HCT116 (cell line): ENCODE results near the gene LEKR1. TPM values are rescaled to one million over a fixed set of nuclear protein-coding genes. Genes with fewer than 3 reads are reported as not detected.
A peak's percentile ranks its signal among the peaks of the same experiment; 100 is the strongest.

ENCODE experiments used
- ATAC-seq: fragments of 200-7000 bp; cut with Tn5 transposase; 2 replicates; pipeline ENCODE4 v1.9.1; 2020; ENCODE audit warnings: mild to moderate bottlenecking, moderate library complexity
- BruUV-seq: library from RNA; stranded (reverse); fragments of 400-500 nt; replicated peaks from 2 replicates; lab custom pipeline; 2021; lab: Mats Ljungman, UMichigan
- CTCF ChIA-PET: fragments of 300-600 bp; sonication (Branson Sonifier 250); formaldehyde crosslinking; loops from one replicate; lab custom pipeline; 2021; ENCODE audit warnings: antibody characterized with exemption; lab: Charles Lee
- POLR2A ChIA-PET: fragments of 300-600, 350-600 bp; sonication (Branson Sonifier 250); formaldehyde crosslinking; loops from one replicate; lab custom pipeline; 2021; ENCODE audit warnings: antibody characterized with exemption; lab: Charles Lee
- RAD21 ChIA-PET, 2 experiments: fragments of 300-600 bp; sonication (Branson Sonifier 250); formaldehyde crosslinking; loops; one replicate each; lab custom pipeline; 2023; ENCODE audit warnings: low total read pairs in 2 of 2; ENCODE audit not compliant: uncharacterized antibody in 2 of 2, unreplicated experiment in 2 of 2, low non-redundant PET in 1 of 2; lab: Charles Lee
- DNase-seq: peaks from one replicate; pipeline ENCODE4 v3.0.0-alpha.2; 2010; ENCODE audit warnings: low read depth, low spot score
- H2AFZ ChIP-seq: fragments of 200-600 bp; shearing (Covaris generic), sonication (generic); 2 replicates; pipeline ENCODE4 v1.6.1; 2017; ENCODE audit warnings: low read depth, mixed run types, mixed read lengths, antibody characterized with exemption, low read length; ENCODE audit not compliant: poor library complexity, severe bottlenecking
- H3K27ac ChIP-seq: 2 replicates; pipeline ENCODE4 v1.5.1; 2012; ENCODE audit warnings: low read depth, low read length
- H3K27me3 ChIP-seq: fragments of 200-600 bp; sonication (generic); 2 replicates; pipeline ENCODE4 v1.6.1; 2016; ENCODE audit warnings: mixed run types, low read length, mixed read lengths; ENCODE audit not compliant: insufficient read depth
- H3K36me3 ChIP-seq, 2 experiments: fragments of 200-500 bp in 1 of 2; fragments of 200-600 bp in 1 of 2; sonication (Bioruptor generic) in 1 of 2; sonication (generic) in 1 of 2; 2 replicates each; pipeline versions ENCODE4 v1.5.1 to v1.6.1; 2014 to 2016; ENCODE audit warnings: low read length in 2 of 2, inconsistent platforms in 1 of 2, mixed read lengths in 1 of 2, mixed run types in 1 of 2; ENCODE audit not compliant: insufficient read depth in 2 of 2, control insufficient read depth in 1 of 2
- H3K4me1 ChIP-seq, 2 experiments: fragments of 200-600 bp in 1 of 2; sonication (generic) in 1 of 2; 2 replicates each; pipeline versions ENCODE4 v1.5.1 to v1.6.1; 2012 to 2017; ENCODE audit warnings: low read length in 2 of 2, inconsistent platforms in 1 of 2, mild to moderate bottlenecking in 1 of 2, mixed read lengths in 1 of 2, mixed run types in 1 of 2, moderate library complexity in 1 of 2; ENCODE audit not compliant: insufficient read depth in 2 of 2, control insufficient read depth in 1 of 2
- H3K4me2 ChIP-seq: fragments of 200-600 bp; sonication (generic); 2 replicates; pipeline ENCODE4 v1.6.1; 2017; ENCODE audit warnings: mixed run types, low read length, mixed read lengths
- H3K4me3 ChIP-seq, 2 experiments: fragments of 200-600 bp in 1 of 2; sonication (generic) in 1 of 2; replicated peaks in 1 of 2; 2 replicates each; pipeline ENCODE4 v1.5.1; 2011 to 2016; ENCODE audit warnings: low read length in 2 of 2, control low read depth in 1 of 2, low read depth in 1 of 2, mild to moderate bottlenecking in 1 of 2, mixed read lengths in 1 of 2, mixed run types in 1 of 2
- H3K79me2 ChIP-seq: fragments of 200-600 bp; sonication (generic); 2 replicates; pipeline ENCODE4 v1.6.1; 2017; ENCODE audit warnings: mild to moderate bottlenecking, mixed run types, low read length, moderate library complexity, mixed read lengths; ENCODE audit not compliant: insufficient read depth
- H3K9ac ChIP-seq: fragments of 200-600 bp; sonication (generic); 2 replicates; pipeline ENCODE4 v1.6.1; 2016; ENCODE audit warnings: low read length, mixed read lengths
- H3K9me2 ChIP-seq: fragments of 200-600 bp; sonication (generic), shearing (Covaris generic); 2 replicates; pipeline ENCODE4 v1.6.1; 2017; ENCODE audit warnings: mixed run types, mild to moderate bottlenecking, moderate library complexity; ENCODE audit not compliant: insufficient read depth
- H3K9me3 ChIP-seq, 2 experiments: fragments of 200-500 bp in 1 of 2; fragments of 200-600 bp in 1 of 2; sonication (Bioruptor generic) in 1 of 2; sonication (generic) in 1 of 2; 2 replicates each; pipeline ENCODE4 v1.6.1; 2014 to 2017; ENCODE audit warnings: low read length in 2 of 2, mixed read lengths in 2 of 2, inconsistent platforms in 1 of 2, low read depth in 1 of 2, mild to moderate bottlenecking in 1 of 2, mixed run types in 1 of 2, moderate library complexity in 1 of 2; ENCODE audit not compliant: control insufficient read depth in 1 of 2, insufficient read depth in 1 of 2
- H4K20me1 ChIP-seq: fragments of 200-600 bp; sonication (generic), shearing (Covaris generic); 2 replicates; pipeline ENCODE4 v1.6.1; 2017; ENCODE audit warnings: mixed run types, mild to moderate bottlenecking, moderate library complexity; ENCODE audit not compliant: insufficient read depth
- CBX3 ChIP-seq: IDR thresholded peaks from 2 replicates; pipeline ENCODE4 v1.6.1; 2012; ENCODE audit warnings: low read depth
- CEBPB ChIP-seq: IDR thresholded peaks from 2 replicates; pipeline ENCODE4 v1.6.1; 2012; ENCODE audit warnings: low read depth
- CTCF ChIP-seq, 3 experiments: fragments of 200-600 bp in 1 of 3; sonication (generic) in 1 of 3; IDR thresholded peaks in 2 of 3; conservative IDR thresholded peaks in 1 of 3; 2 replicates each; pipeline ENCODE4 v1.5.1; 2012 to 2017; ENCODE audit warnings: low read depth in 2 of 3, low read length in 2 of 3, antibody characterized with exemption in 1 of 3, borderline replicate concordance in 1 of 3, control low read depth in 1 of 3, mild to moderate bottlenecking in 1 of 3, mixed read lengths in 1 of 3, mixed run types in 1 of 3, moderate library complexity in 1 of 3; ENCODE audit not compliant: insufficient read depth in 1 of 3
- EGR1 ChIP-seq: IDR thresholded peaks from 2 replicates; pipeline ENCODE4 v1.6.1; 2012; ENCODE audit warnings: low read depth
- JUND ChIP-seq: IDR thresholded peaks from 2 replicates; pipeline ENCODE4 v1.6.1; 2012
- POLR2AphosphoS5 ChIP-seq: IDR thresholded peaks from 2 replicates; pipeline ENCODE4 v1.6.1; 2011; ENCODE audit warnings: mild to moderate bottlenecking, low read depth, low read length, moderate library complexity
- REST ChIP-seq: IDR thresholded peaks from 2 replicates; pipeline ENCODE4 v1.6.1; 2012; ENCODE audit warnings: low read depth
- SIN3A ChIP-seq: IDR thresholded peaks from 2 replicates; pipeline ENCODE4 v1.6.1; 2012; ENCODE audit warnings: low read depth
- SP1 ChIP-seq: IDR thresholded peaks from 2 replicates; pipeline ENCODE4 v1.6.1; 2012; ENCODE audit warnings: low read depth
- intact Hi-C: fragments of 100-400 bp; cut with micrococcal nuclease; formaldehyde crosslinking; loops from 2 replicates; pipeline ENCODE4 v1.10.0; 2022
- total RNA-seq: library from RNA; stranded (reverse); gene quantifications from one replicate; pipeline ENCODE4 v1.2.1, GENCODE V29; 2021; ENCODE audit not compliant: unreplicated experiment

Gene LEKR1
- total RNA-seq, 1 experiment from 2014 or later = 2.1 TPM

GRCh38 chr3:156812521-156813335 lies 13.4 kb upstream of the LEKR1 start:
- Histone ChIP-seq H3K4me3 (0 out of 4 replicates have a peak overlapping the region, but pooled peaks of 1 of the 2 experiments have one; percentile 0), H3K9me2 (no peaks in the 10 kb centered on the region), H2AFZ (no peak overlapping the region), H3K27me3 (no peaks in the 10 kb centered on the region), H3K4me1 (peaks cover 20 to 70% of the 10 kb centered on the region in 2 experiments), H3K9me3 (no peaks in the 10 kb centered on the region)
- no peak for DNase-seq
- intact Hi-C loops = no loop called here
- BruUV-seq = no TSS peak
- RAD21 ChIA-PET = no interaction called here
- TF ChIP-seq SP1 = peak; percentile 35; the same call in 1 of the 2 replicates
- TF ChIP-seq REST = no peak
- no peak for TF ChIP-seq CBX3
- TF ChIP-seq SIN3A = no peak
- TF ChIP-seq POLR2AphosphoS5 = no peak
- no peak; the same call in 1 of the 2 replicates for TF ChIP-seq JUND
- TF ChIP-seq CTCF (IDR thresholded peaks at IDR 0.05 in 2 of 3, conservative IDR thresholded peaks at IDR 0.05 in 1 of 3; ENCODE audit: borderline replicate concordance in 1 of 3, insufficient read depth in 1 of 3, low read depth in 2 of 3, low read length in 2 of 3) = no peak
- peak; percentile 65 for TF ChIP-seq CEBPB
- TF ChIP-seq EGR1 = no peak
- TF ChIP-seq, all 23 proteins: peak for 2
- no peaks in the 10 kb centered on the region for H4K20me1 ChIP-seq
- no peak overlapping the region for H3K27ac ChIP-seq
- H3K4me2 ChIP-seq = peak overlapping the region; percentile 66
- 0 out of 4 replicates have a peak, but pooled peaks cover 0 to 4% of the 10 kb centered on the region in 2 experiments for H3K36me3 ChIP-seq
- peak; percentile 21 for ATAC-seq
- peak overlapping the region; percentile 44 for H3K9ac ChIP-seq
- ChIA-PET CTCF (no interaction called here), POLR2A (no interaction called here)
- H3K79me2 ChIP-seq = peaks cover 70% of the 10 kb centered on the region
